DOHH2 (cell line): Measurements from ENCODE around the gene ALK.

Source experiments
- CTCF ChIP-seq: fragments of 200-600 bp; sonication (generic); IDR thresholded peaks from one replicate; pipeline ENCODE4 v1.5.1; 2014; ENCODE audit warnings: antibody characterized with exemption, mild to moderate bottlenecking, low read depth, low read length; ENCODE audit not compliant: poor library complexity, severe bottlenecking
- EZH2phosphoT487 ChIP-seq: fragments of 200-600 bp; sonication (generic); IDR thresholded peaks from 2 replicates; pipeline ENCODE4 v1.6.1; 2017; ENCODE audit warnings: borderline replicate concordance, mild to moderate bottlenecking, antibody characterized with exemption, low read length, moderate library complexity, mixed read lengths

DNA sequence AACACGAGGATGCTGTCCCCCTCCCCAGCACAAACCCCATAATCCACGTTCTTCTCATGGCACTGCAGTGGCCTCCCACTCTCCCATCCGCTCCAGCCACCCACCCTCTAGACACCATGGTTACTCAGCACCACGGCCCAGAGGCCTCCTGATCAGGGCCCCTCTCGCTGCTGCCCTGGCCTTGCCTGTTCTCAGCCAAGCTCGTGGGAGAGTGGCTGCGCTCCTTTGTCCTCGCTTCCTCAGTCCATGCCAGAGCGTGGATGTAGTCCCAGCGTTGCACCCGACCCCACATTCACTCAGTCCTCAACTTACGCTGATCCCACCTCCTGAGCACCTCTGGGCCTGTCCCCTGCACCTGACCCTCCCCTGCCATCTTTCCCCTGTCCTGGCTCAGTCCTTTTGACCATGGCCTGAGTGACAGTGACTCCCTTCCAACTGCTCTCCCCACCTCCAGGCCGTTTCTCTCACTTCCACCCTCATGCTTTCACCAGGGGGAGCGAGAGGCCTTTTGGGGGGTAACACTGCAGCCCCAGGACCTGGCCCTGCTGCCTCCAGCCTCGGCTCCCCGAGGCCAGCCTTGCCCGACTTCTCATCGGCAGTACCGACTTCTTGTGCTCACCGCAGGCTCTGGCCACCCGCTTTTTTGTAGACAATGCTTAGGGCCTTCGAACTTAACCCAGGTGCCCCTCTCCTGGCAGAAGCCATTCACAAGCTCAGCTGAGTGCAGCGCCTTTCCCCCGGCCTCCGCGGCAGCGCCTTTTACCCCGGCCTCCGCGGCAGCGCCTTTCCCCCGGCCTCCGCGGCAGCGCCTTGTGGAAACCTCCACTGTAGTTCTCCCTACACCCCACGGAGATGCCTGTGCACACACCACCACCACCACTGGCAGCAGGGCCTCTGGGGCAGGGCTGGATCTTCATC lies 674.7 kb downstream of the ALK start:
- no peak for TF ChIP-seq CTCF
- no peak for TF ChIP-seq EZH2phosphoT487
